ENCODE measurements around the gene PYROXD2.

PYROXD2 gene

DNA sequence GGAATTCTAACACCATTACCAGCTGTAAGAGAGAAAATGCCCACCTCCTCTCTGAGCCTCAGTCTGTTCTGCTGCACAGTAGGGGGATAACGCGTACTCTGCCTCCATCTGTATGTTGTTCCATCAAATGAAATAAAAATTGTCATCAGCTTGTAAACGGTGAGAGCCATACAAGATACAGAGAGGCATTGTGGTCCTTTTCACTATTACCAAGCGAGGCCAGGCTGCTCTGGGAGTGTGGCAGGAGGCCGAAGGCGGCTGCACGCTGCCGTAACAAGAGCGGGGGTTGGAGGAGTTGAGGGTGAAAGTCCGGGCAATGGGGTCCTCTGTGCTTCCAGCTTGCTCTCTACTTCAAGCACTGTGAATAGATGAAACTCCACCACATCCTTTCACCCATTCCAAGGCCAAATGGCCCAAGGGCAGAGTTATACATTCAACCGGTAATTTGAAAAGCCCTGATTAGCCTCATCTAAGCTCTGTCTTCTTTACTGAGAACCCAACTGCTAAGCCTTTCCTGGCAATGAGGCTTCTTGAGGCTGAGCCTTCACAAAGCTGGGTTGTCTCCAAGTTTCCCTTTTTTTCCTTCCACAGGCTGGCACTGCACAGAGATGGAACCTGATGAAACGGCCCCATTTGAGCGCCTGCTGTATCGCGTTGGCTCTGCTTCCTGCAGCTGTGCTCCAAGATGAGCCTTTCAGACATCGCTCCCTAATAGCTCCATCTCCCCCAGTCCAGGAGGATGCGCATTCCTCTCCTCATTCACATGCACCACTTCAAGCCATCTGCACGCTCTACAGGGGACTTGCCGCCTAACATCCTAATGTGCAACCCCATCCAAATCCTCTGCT is 47.2 kb downstream of the PYROXD2 start:
- Histone ChIP-seq H2AFZ (ENCODE audit: low read length) (no peak overlapping the region), H3K79me1 (ENCODE audit: low read depth, low read length) (no peaks in the 10 kb centered on the region), H3K9ac (ENCODE audit: low read depth, low read length, poor library complexity) (no peak overlapping the region), H3K4me2 (ENCODE audit: insufficient read depth, low read length, poor library complexity, severe bottlenecking) (no peak overlapping the region), H2BK120ac (ENCODE audit: low read depth, low read length) (no peak overlapping the region), H3K4me3 (ENCODE audit: low read length in 2 of 2) (no peak overlapping the region), H3K14ac (ENCODE audit: low read length) (no peak overlapping the region), H2BK15ac (ENCODE audit: low read length) (no peak overlapping the region), H2BK5ac (ENCODE audit: low read length) (no peak overlapping the region), H4K91ac (ENCODE audit: low read depth, low read length, poor library complexity) (no peak overlapping the region), H3K18ac (ENCODE audit: low read length) (peak overlapping the region; percentile 11), H3K36me3 (replicated peaks in 1 of 2; ENCODE audit: control insufficient read depth in 2 of 2, insufficient read depth in 2 of 2, low read length in 2 of 2) (no peaks in the 10 kb centered on the region), H4K8ac (ENCODE audit: low read depth, low read length) (no peak overlapping the region), H3K23ac (ENCODE audit: low read depth, low read length, poor library complexity) (no peak overlapping the region), H2BK12ac (ENCODE audit: low read length) (no peak overlapping the region), H3K4ac (ENCODE audit: low read length) (no peak overlapping the region), H3K4me1 (ENCODE audit: control insufficient read depth in 2 of 2, insufficient read depth in 1 of 2, low read depth in 1 of 2, low read length in 2 of 2) (peaks cover 0 to 3% of the 10 kb centered on the region in 2 donors), H3K27me3 (ENCODE audit: control insufficient read depth in 3 of 3, insufficient read depth in 3 of 3, low read depth in 1 of 3, low read length in 3 of 3) (peaks cover 0 to 7% (median 0%) of the 10 kb centered on the region in 3 experiments), H3K27ac (replicated peaks; ENCODE audit: low read length) (no peak overlapping the region), H2AK5ac (ENCODE audit: low read depth, low read length) (no peak overlapping the region), H3K9me3 (replicated peaks in 1 of 2; ENCODE audit: control insufficient read depth in 2 of 2, insufficient read depth in 1 of 2, low read depth in 1 of 2, low read length in 2 of 2) (no peaks in the 10 kb centered on the region)
- no CpG with 5 or more reads among the region's 19 CpGs for WGBS, 2 donors (ENCODE audit: extremely low coverage in 2 of 2, insufficient read length in 2 of 2, insufficient replicate concordance in 1 of 2)
- DNase-seq (ENCODE audit: low spot score) = no peak

DNA sequence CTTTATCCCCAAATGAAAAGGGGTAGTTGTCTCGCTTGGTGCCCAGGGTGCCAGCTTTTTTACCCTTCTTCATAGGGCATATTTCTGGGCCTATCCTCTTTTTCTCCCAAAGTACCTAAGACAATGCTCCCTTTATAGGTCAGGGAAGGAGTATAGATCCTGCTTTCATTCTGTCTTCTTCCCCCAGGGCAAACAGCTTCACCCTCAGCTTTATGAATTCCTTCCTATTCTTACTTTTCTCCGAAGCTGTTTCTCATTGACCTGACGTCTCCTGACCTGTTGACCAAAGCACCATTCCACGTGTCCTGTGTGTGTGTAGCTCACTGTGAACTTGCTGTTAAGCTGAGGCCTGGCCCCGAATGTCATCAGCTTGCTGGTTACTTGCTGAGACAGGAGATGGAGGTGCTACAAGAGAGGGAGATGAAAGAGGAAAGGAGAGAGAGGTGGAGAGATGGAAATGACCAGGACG is 48.9 kb downstream of the PYROXD2 start:
- H3K14ac ChIP-seq (ENCODE audit: low read length) = no peak overlapping the region
- H3K27me3 ChIP-seq (ENCODE audit: control insufficient read depth in 3 of 3, insufficient read depth in 3 of 3, low read depth in 1 of 3, low read length in 3 of 3) = peaks cover 0 to 7% (median 0%) of the 10 kb centered on the region in 3 experiments
- no CpG with 5 or more reads among the region's 6 CpGs for WGBS, 2 donors (ENCODE audit: extremely low coverage in 2 of 2, insufficient read length in 2 of 2, insufficient replicate concordance in 1 of 2)
- H2AK5ac ChIP-seq (ENCODE audit: low read depth, low read length) = no peak overlapping the region
- H3K23ac ChIP-seq (ENCODE audit: low read depth, low read length, poor library complexity) = no peak overlapping the region
- no peaks in the 10 kb centered on the region for H3K9me3 ChIP-seq (replicated peaks in 1 of 2; ENCODE audit: control insufficient read depth in 2 of 2, insufficient read depth in 1 of 2, low read depth in 1 of 2, low read length in 2 of 2)
- H3K4me3 ChIP-seq (ENCODE audit: low read length in 2 of 2) = no peak overlapping the region
- no peak overlapping the region for H2BK120ac ChIP-seq (ENCODE audit: low read depth, low read length)
- no peak for DNase-seq (ENCODE audit: low spot score)
- peak overlapping the region; percentile 40 for H2AFZ ChIP-seq (ENCODE audit: low read length)
- H2BK5ac ChIP-seq (ENCODE audit: low read length) = no peak overlapping the region
- H3K18ac ChIP-seq (ENCODE audit: low read length) = no peak overlapping the region
- H4K91ac ChIP-seq (ENCODE audit: low read depth, low read length, poor library complexity) = no peak overlapping the region
- H3K36me3 ChIP-seq (replicated peaks in 1 of 2; ENCODE audit: control insufficient read depth in 2 of 2, insufficient read depth in 2 of 2, low read length in 2 of 2) = no peaks in the 10 kb centered on the region
- no peak overlapping the region for H2BK12ac ChIP-seq (ENCODE audit: low read length)
- no peak overlapping the region for H3K4me2 ChIP-seq (ENCODE audit: insufficient read depth, low read length, poor library complexity, severe bottlenecking)
- H4K8ac ChIP-seq (ENCODE audit: low read depth, low read length) = no peak overlapping the region
- H3K4me1 ChIP-seq (ENCODE audit: control insufficient read depth in 2 of 2, insufficient read depth in 1 of 2, low read depth in 1 of 2, low read length in 2 of 2) = peaks cover 0 to 8% of the 10 kb centered on the region in 2 donors
- no peak overlapping the region for H3K27ac ChIP-seq (replicated peaks; ENCODE audit: low read length)
- H2BK15ac ChIP-seq (ENCODE audit: low read length) = no peak overlapping the region
- no peak overlapping the region for H3K4ac ChIP-seq (ENCODE audit: low read length)
- H3K79me1 ChIP-seq (ENCODE audit: low read depth, low read length) = no peaks in the 10 kb centered on the region
- H3K9ac ChIP-seq (ENCODE audit: low read depth, low read length, poor library complexity) = no peak overlapping the region

DNA sequence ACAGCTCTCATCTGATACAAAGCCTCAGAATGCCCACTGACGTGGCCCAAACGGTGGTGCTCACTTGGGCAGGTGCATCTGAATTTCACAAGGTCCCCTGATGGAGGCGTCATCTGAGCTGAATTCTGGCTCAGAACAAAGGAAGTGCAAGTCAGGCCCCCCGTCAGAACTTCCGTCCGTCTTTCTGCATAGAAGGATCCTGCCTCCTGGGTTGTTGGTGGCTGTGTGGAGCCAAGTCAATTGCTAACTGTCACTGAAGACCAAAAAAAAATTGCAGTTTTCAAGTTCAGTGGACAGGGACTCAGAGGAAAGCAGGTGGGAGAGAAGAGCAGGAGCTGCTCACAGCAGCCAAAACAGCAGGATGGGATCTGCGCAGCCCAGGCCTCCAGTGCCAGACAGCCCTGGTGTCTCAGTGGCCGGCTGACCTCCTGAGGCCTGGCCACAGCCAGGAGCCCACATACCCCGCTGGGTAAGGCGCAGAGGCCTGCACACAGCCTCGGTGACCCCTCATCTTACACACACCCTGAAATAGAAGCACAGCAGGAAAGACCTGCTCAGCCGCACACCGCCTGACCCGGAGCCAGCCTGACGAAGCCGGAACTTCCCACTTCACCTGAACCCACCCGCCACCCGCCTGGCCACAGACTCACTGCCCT is 49.4 kb downstream of the PYROXD2 start:
- no peak overlapping the region for H4K8ac ChIP-seq (ENCODE audit: low read depth, low read length)
- no peak overlapping the region for H3K9ac ChIP-seq (ENCODE audit: low read depth, low read length, poor library complexity)
- peaks cover 0 to 7% (median 0%) of the 10 kb centered on the region in 3 experiments for H3K27me3 ChIP-seq (ENCODE audit: control insufficient read depth in 3 of 3, insufficient read depth in 3 of 3, low read depth in 1 of 3, low read length in 3 of 3)
- H2BK12ac ChIP-seq (ENCODE audit: low read length) = no peak overlapping the region
- no peaks in the 10 kb centered on the region for H3K36me3 ChIP-seq (replicated peaks in 1 of 2; ENCODE audit: control insufficient read depth in 2 of 2, insufficient read depth in 2 of 2, low read length in 2 of 2)
- H3K27ac ChIP-seq (replicated peaks; ENCODE audit: low read length) = no peak overlapping the region
- no peaks in the 10 kb centered on the region for H3K79me1 ChIP-seq (ENCODE audit: low read depth, low read length)
- no peak overlapping the region for H2BK15ac ChIP-seq (ENCODE audit: low read length)
- DNase-seq (ENCODE audit: low spot score) = no peak
- peak overlapping the region; percentile 15 for H3K18ac ChIP-seq (ENCODE audit: low read length)
- no peak overlapping the region for H2BK120ac ChIP-seq (ENCODE audit: low read depth, low read length)
- no peak overlapping the region for H2BK5ac ChIP-seq (ENCODE audit: low read length)
- H3K23ac ChIP-seq (ENCODE audit: low read depth, low read length, poor library complexity) = no peak overlapping the region
- H4K91ac ChIP-seq (ENCODE audit: low read depth, low read length, poor library complexity) = no peak overlapping the region
- no peak overlapping the region for H3K4me2 ChIP-seq (ENCODE audit: insufficient read depth, low read length, poor library complexity, severe bottlenecking)
- no peak overlapping the region for H3K4ac ChIP-seq (ENCODE audit: low read length)
- H2AFZ ChIP-seq (ENCODE audit: low read length) = peak overlapping the region; percentile 40
- no peak overlapping the region for H2AK5ac ChIP-seq (ENCODE audit: low read depth, low read length)
- H3K9me3 ChIP-seq (replicated peaks in 1 of 2; ENCODE audit: control insufficient read depth in 2 of 2, insufficient read depth in 1 of 2, low read depth in 1 of 2, low read length in 2 of 2) = no peaks in the 10 kb centered on the region
- no CpG with 5 or more reads among the region's 18 CpGs for WGBS, 2 donors (ENCODE audit: extremely low coverage in 2 of 2, insufficient read length in 2 of 2, insufficient replicate concordance in 1 of 2)
- peaks cover 0 to 10% of the 10 kb centered on the region in 2 donors for H3K4me1 ChIP-seq (ENCODE audit: control insufficient read depth in 2 of 2, insufficient read depth in 1 of 2, low read depth in 1 of 2, low read length in 2 of 2)
- no peak overlapping the region for H3K14ac ChIP-seq (ENCODE audit: low read length)
- H3K4me3 ChIP-seq (ENCODE audit: low read length in 2 of 2) = no peak overlapping the region

DNA sequence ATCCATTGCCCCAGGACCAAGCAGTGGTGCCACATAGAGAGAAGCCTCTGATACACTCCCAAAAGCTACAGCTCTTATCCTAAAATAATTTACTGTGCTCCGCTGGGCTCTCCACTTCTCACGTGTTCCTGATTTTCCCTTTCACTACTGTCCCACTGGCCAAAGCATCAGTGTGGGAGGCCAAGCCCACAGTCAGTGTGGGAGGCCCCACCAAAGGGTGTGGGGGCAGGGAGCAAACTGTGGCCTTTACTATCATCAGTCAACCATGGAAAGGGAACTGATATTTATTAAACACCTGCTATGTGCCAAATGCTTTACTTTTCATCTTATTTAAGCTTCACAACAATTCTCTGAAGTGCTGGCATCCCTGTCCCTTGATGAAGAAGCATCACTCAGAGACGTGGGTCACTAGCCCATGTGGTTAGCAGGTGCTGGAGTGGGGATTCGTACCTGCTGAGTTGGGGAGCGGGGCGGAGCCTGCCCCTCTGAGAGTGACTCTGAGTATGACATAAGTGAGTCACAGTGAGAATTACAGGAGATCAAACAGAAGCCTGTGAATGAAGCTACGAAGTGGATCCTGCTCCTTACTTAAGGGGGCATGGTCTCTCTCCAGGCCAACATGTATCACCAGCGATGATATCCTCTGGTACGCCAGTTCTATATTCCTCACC is 50.4 kb downstream of the PYROXD2 start:
- peaks cover 0 to 7% (median 0%) of the 10 kb centered on the region in 3 experiments for H3K27me3 ChIP-seq (ENCODE audit: control insufficient read depth in 3 of 3, insufficient read depth in 3 of 3, low read depth in 1 of 3, low read length in 3 of 3)
- no CpG with 5 or more reads among the region's 9 CpGs for WGBS, 2 donors (ENCODE audit: extremely low coverage in 2 of 2, insufficient read length in 2 of 2, insufficient replicate concordance in 1 of 2)
- H3K9ac ChIP-seq (ENCODE audit: low read depth, low read length, poor library complexity) = no peak overlapping the region
- no peak overlapping the region for H3K4ac ChIP-seq (ENCODE audit: low read length)
- H3K18ac ChIP-seq (ENCODE audit: low read length) = no peak overlapping the region
- no peak overlapping the region for H4K8ac ChIP-seq (ENCODE audit: low read depth, low read length)
- H2AFZ ChIP-seq (ENCODE audit: low read length) = no peak overlapping the region
- H2BK12ac ChIP-seq (ENCODE audit: low read length) = no peak overlapping the region
- H3K4me1 ChIP-seq (ENCODE audit: control insufficient read depth in 2 of 2, insufficient read depth in 1 of 2, low read depth in 1 of 2, low read length in 2 of 2) = peaks cover 0 to 10% of the 10 kb centered on the region in 2 donors
- H2BK120ac ChIP-seq (ENCODE audit: low read depth, low read length) = no peak overlapping the region
- no peak overlapping the region for H3K27ac ChIP-seq (replicated peaks; ENCODE audit: low read length)
- no peak overlapping the region for H3K4me3 ChIP-seq (ENCODE audit: low read length in 2 of 2)
- no peaks in the 10 kb centered on the region for H3K79me1 ChIP-seq (ENCODE audit: low read depth, low read length)
- no peak for DNase-seq (ENCODE audit: low spot score)
- no peaks in the 10 kb centered on the region for H3K9me3 ChIP-seq (replicated peaks in 1 of 2; ENCODE audit: control insufficient read depth in 2 of 2, insufficient read depth in 1 of 2, low read depth in 1 of 2, low read length in 2 of 2)
- H3K14ac ChIP-seq (ENCODE audit: low read length) = no peak overlapping the region
- no peak overlapping the region for H3K4me2 ChIP-seq (ENCODE audit: insufficient read depth, low read length, poor library complexity, severe bottlenecking)
- no peaks in the 10 kb centered on the region for H3K36me3 ChIP-seq (replicated peaks in 1 of 2; ENCODE audit: control insufficient read depth in 2 of 2, insufficient read depth in 2 of 2, low read length in 2 of 2)
- H2BK5ac ChIP-seq (ENCODE audit: low read length) = no peak overlapping the region
- no peak overlapping the region for H4K91ac ChIP-seq (ENCODE audit: low read depth, low read length, poor library complexity)
- no peak overlapping the region for H3K23ac ChIP-seq (ENCODE audit: low read depth, low read length, poor library complexity)
- no peak overlapping the region for H2AK5ac ChIP-seq (ENCODE audit: low read depth, low read length)
- no peak overlapping the region for H2BK15ac ChIP-seq (ENCODE audit: low read length)

Measured in neuronal stem cell (in vitro differentiated cells).